Epithelial cell of proximal tubule (primary cell): ENCODE results near the gene DPH1. TPM values are rescaled to one million over a fixed set of nuclear protein-coding genes. Genes with fewer than 3 reads are reported as not detected.

ENCODE experiments used
- DNase-seq: peaks from one replicate; pipeline ENCODE4 v3.0.0-alpha.2; 2011; ENCODE audit warnings: low read depth
- H3K4me3 ChIP-seq: 2 replicates; pipeline ENCODE4 v1.5.1; 2011; ENCODE audit warnings: low read depth, mild to moderate bottlenecking, low read length
- CTCF ChIP-seq: conservative IDR thresholded peaks from 2 replicates; pipeline ENCODE4 v1.5.1; 2012; ENCODE audit warnings: low read depth, mild to moderate bottlenecking, low read length
- total RNA-seq: library from RNA; depleted of rRNA; stranded (reverse); fragments of >200 nt; gene quantifications from 2 replicates; pipeline ENCODE4 v1.2.3, GENCODE V29; 2015

The DPH1 gene
- total RNA-seq, 1 donor from 2014 or later: 33.1 TPM

DNA sequence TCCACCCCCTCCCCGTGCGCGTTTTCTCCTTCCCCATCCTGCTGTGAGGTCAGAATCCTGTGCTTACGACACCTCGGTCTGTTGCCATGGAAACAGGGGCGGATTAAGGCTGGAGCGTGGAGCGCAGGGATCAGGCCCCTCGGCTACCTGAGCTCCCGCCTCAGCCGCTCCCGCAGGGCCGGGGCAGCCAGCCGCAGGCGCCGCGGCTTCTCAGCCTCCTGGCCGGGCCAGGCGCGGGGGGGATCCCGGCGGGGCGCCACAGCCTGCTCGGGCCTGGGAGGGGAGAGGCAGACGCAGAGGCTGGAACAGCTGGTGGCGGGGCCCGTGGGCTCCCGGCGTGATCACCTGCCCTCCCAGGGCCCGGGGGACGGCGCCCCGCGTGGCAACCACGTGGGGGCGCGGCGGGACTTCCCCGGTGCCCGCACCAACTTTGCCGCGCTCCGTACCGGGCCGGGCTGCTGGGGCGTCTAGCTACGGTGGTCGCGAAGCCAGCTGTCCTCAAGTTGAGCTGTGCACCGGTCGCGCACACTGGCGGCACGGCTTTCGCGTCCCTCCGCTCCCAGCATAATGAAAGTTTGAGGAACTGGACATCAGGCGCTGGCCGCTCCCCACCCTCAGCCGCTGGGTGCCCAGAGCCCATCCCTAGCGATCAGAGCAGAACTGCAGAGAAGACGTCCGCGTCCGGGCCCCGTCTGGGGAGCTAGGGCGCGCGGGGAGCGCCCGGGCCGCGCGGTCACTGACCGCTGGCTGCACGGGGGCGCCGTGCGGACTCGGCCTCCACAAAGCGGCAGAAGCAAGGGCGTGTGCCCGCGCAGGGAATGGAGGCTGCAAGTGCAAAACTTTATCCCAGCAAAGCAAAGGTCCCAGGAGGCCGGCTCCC is 6.0 kb upstream of the DPH1 start:
- no peak for DNase-seq
- peak overlapping the region; percentile 11 for H3K4me3 ChIP-seq
- no peak for TF ChIP-seq CTCF

DNA sequence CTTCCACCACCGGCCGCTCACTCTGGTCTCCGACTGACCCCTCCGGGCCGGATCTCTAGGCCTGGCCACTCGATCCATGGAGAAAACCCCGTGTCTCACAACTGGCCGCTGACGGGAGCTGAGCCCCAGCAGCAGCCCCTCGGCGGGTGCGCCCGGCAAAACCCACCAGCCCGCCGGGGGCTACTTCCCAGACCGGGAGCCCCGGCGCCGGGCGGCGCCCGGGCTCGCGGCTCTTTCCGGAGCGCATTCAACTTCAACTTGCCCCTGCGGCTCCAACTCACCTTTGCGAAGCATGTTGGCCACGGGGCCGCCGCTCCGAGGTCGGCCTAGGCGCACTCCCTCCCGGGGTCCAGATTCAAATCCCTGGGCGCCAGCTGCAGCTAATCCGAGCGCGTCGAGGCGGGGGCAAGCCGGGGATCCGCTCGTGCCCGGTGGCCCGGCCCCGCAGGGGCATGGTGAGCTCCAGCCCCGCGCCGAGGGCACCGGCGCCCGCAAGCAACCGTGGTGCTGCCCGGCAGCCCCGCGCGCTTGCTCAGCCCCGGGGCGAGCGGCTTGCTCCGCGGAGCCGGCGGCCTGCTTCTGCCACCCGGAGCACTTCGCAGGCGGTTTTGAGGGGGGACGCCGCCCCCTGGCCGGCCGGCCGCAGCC is 5.3 kb upstream of the DPH1 start:
- TF ChIP-seq CTCF: no peak
- DNase-seq: no peak
- peak overlapping the region; percentile 11 for H3K4me3 ChIP-seq

GRCh38 chr17:2025220-2025621 is 4.7 kb upstream of the DPH1 start, which contains the start of gene RTN4RL1:
Gene RTN4RL1, minus strand, starts transcription at chr17:2025334. Its CDS starts 469 bp downstream, at chr17:2024865.
- DNase-seq: no peak
- TF ChIP-seq CTCF: no peak
- H3K4me3 ChIP-seq: peak within 1 kb of the TSS; percentile 33

DNA sequence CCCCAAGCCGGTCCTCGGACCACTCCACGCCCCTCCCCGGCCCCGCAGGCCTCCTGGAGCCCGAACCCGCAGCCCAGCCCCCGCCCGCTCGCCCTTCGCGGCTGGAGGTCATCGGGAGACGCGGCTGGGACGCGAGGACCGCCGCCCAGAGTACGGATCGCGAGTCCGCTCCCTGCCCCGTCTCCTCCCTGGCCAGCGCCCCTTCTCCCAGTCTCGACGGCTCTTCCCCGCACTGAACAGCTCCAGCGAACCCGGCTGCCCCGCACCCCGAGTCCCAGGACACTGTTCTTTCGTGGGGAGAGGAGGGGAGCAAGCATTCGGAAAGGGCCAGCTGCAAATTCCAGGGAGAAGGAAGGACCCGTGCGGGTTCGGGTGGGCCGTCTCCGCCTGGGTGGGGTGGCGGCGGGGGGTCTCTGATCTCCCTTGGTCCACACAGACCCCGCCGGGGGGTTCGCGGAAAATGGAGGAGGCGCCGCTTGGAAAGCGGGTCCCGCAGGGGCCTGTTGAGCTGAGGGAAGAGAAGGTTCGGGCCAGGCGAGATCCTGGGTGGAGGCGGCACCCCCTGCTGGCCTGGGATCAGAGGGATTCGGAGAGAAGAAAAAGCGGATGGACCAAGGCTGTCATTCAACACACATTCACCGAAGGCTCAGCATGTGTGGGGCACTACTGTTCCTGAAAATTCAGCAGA is 4.2 kb upstream of the DPH1 start:
- no peak for DNase-seq

GRCh38 chr17:2027528-2028233 is 2.3 kb upstream of the DPH1 start:
- no peak for TF ChIP-seq CTCF
- no peak for DNase-seq
- no peak overlapping the region for H3K4me3 ChIP-seq

More for the DNA sequence above, 4.2 kb upstream of the DPH1 start:
- TF ChIP-seq CTCF: peak; percentile 90
- peak overlapping the region; percentile 33 for H3K4me3 ChIP-seq

GRCh38 chr17:2028234-2028614 is 1.7 kb upstream of the DPH1 start:
- no peak for TF ChIP-seq CTCF
- DNase-seq: no peak
- no peak overlapping the region for H3K4me3 ChIP-seq
